Activated gamma-delta T cell (primary cell): ENCODE measurements around the gene SLC30A10.
"Not testable (repeated sequence)": the region's sequence is repeated elsewhere in the genome, so short reads cannot be mapped to it uniquely, and the experiment has no call there.

Experiments
- DNase-seq: peaks from one replicate; lab custom pipeline; 2025; lab: John Stamatoyannopoulos, UW
- total RNA-seq, 2 donors: gene quantifications; one replicate each; lab custom pipeline; 2026; lab: John Stamatoyannopoulos, UW

The SLC30A10 gene
- total RNA-seq = 0 to 0.04 reads per million in 2 donors

GRCh38 chr1:219927956-219928790, at the start of gene SLC30A10:
Gene SLC30A10, minus strand, starts transcription at chr1:219928557. Its CDS starts 117 bp downstream, at chr1:219928440.
- DNase-seq = no peak

GRCh38 chr1:219973213-219973612, 44.9 kb upstream of the SLC30A10 start:
- DNase-seq = no peak

- no peak for DNase-seq
Measured at GRCh38 chr1:219967361-219967760, 39.0 kb upstream of the SLC30A10 start.

GRCh38 chr1:219966071-219966349, 37.7 kb upstream of the SLC30A10 start:
- no peak for DNase-seq

GRCh38 chr1:219965285-219966070, 37.1 kb upstream of the SLC30A10 start:
- no peak for DNase-seq

GRCh38 chr1:219963432-219963831, 35.1 kb upstream of the SLC30A10 start:
- DNase-seq = no peak

GRCh38 chr1:219961684-219962083, 33.3 kb upstream of the SLC30A10 start:
- DNase-seq = no peak

- DNase-seq = no peak
Measured at GRCh38 chr1:219959540-219960203, 31.3 kb upstream of the SLC30A10 start.

GRCh38 chr1:219958875-219959417, 30.6 kb upstream of the SLC30A10 start:
- DNase-seq = no peak

- no peak for DNase-seq
Measured at GRCh38 chr1:219954736-219955421, 26.5 kb upstream of the SLC30A10 start.

- DNase-seq = no peak
Measured at GRCh38 chr1:219954052-219954451, 25.7 kb upstream of the SLC30A10 start.

- no peak for DNase-seq
Measured at GRCh38 chr1:219952361-219952760, 24.0 kb upstream of the SLC30A10 start.

- not testable (repeated sequence) for DNase-seq
Measured at GRCh38 chr1:219949227-219949626, 20.9 kb upstream of the SLC30A10 start.

- not testable (repeated sequence) for DNase-seq
Measured at GRCh38 chr1:219948766-219949165, 20.4 kb upstream of the SLC30A10 start.

GRCh38 chr1:219945795-219946194, 17.4 kb upstream of the SLC30A10 start:
- no peak for DNase-seq

GRCh38 chr1:219941179-219942118, 13.1 kb upstream of the SLC30A10 start:
- no peak for DNase-seq

GRCh38 chr1:219940707-219941106, 12.3 kb upstream of the SLC30A10 start:
- no peak for DNase-seq

GRCh38 chr1:219938706-219939105, 10.3 kb upstream of the SLC30A10 start:
- no peak for DNase-seq

GRCh38 chr1:219933763-219934162, 5.4 kb upstream of the SLC30A10 start:
- not testable (repeated sequence) for DNase-seq

GRCh38 chr1:219931033-219931432, 2.7 kb upstream of the SLC30A10 start:
- no peak for DNase-seq

- no peak for DNase-seq
Measured at GRCh38 chr1:219928791-219929118, 398 bp upstream of the SLC30A10 start.
